Right ventricle myocardium inferior (tissue), 1 donor: Measurements from ENCODE around the gene GID8. TPM values are rescaled to one million over a fixed set of nuclear protein-coding genes. Genes with fewer than 3 reads are reported as not detected.
A peak's percentile ranks its signal among the peaks of the same experiment; 100 is the strongest.

ENCODE experiments used
- ATAC-seq: fragments of 200-7000 bp; cut with Tn5 transposase; one replicate; pipeline ENCODE4 v1.9.1; 2020; ENCODE audit warnings: mild to moderate bottlenecking, moderate library complexity
- DNase-seq: peaks from one replicate; pipeline ENCODE4 v3.0.0; 2021; ENCODE audit errors: missing footprints
- intact Hi-C: fragments of 100-400 bp; cut with DNase I; formaldehyde crosslinking; loops from one replicate; pipeline ENCODE4 v1.11.0; 2022
- long read RNA-seq: library from polyadenylated mRNA; unstranded; transcript quantifications from one replicate; pipeline ENCODE4 v2.0.0, GENCODE V29; 2021
- total RNA-seq: library from RNA; stranded (reverse); fragmentation: NEBNext Ultra II Directional; extraction: Animal tissue kit (Norgen Biotek cat#: 25700); gene quantifications from one replicate; pipeline ENCODE4 v1.2.1, GENCODE V29; 2021
- donor health status: DM: no; HTN: yes; CAD: no; lungs with severe emphysema.

GID8 gene
- 16.1 TPM for total RNA-seq
- long read RNA-seq, full-length matches to known transcripts, result 19 of 22 reads
- long read RNA-seq, partial matches to known transcripts, result 0 of 22 reads
- long read RNA-seq, other reads (novel, unspliced or antisense), result 3 of 22 reads

GRCh38 chr20:62938105-62938888, at the start of gene GID8:
TSS of gene GID8 (plus strand) at chr20:62938147. CDS start at chr20:62941503, 3,356 bp downstream.
- intact Hi-C loops, result loop anchor here (5.0 kb wide), 1 partner anchor 36 kb away; no protein-coding TSS in a partner anchor
- DNase-seq, result peak; percentile 80
- peak; percentile 52 for ATAC-seq

DNA sequence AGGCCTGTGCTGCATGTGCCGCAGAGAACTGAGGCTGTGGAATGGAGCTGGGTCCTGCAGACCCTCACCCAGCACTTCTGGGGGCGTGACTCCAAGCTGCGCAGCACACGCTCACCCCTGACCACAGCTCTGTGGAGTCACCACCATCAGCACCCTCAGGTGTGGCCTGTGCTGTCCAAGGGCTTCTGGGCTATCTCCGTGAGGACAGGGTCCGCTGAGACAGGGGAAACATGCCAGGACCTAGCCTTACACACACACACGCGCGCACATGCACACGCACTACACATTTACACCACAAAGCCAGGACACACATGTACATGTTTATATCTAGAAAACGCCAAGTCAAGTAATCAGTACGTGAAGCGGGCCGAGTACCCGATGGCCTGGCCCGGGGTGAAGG, 49.5 kb upstream of the GID8 start:
- DNase-seq (no peak), ATAC-seq (no peak)
- intact Hi-C loops, result no loop called here

DNA sequence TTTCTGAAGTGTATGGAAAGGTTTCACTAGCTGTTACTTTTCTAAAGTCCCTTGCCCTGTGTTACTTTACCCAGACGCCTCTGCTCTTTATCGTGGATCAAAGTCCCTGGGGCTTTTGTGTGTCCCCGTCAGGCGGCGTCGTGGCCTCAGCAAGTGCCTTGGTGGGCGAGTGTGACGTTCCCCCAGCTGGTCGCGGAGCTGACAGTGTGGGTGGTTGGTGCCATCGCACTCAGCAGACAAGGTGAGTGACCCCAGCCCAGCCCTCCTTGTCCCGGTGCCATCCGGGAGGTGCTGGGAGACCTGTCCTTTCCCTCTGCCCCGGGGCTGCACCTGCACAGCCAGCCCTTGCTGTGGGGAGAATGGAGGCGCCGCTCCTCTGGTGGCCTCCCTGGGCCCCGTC, 49.0 kb upstream of the GID8 start:
- DNase-seq (no peak), ATAC-seq (no peak)
- intact Hi-C loops, result no loop called here

GRCh38 chr20:62889411-62889810, 48.5 kb upstream of the GID8 start:
- ATAC-seq, result no peak
- DNase-seq, result no peak
- intact Hi-C loops, result no loop called here

DNA sequence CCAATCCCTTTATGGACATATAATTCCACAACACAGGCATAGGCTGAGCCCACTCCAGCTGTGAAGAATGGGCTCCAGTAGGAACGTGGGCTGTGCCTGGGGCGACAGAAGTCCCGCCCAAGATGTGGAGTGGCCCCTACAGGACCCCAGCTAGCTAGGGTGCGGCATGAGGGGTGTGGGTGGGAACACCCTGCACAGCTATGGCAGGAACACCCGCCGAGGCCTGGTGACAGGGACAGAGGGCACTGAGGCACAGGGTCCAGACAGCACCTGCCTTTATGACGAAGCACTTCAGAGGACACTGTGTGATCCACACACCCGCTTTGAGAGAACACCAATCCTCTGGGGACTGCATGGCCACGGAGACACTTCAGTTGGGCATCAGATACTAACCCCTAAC, 48.1 kb upstream of the GID8 start:
- intact Hi-C loops, result no loop called here
- ATAC-seq, result no peak
- DNase-seq, result no peak

DNA sequence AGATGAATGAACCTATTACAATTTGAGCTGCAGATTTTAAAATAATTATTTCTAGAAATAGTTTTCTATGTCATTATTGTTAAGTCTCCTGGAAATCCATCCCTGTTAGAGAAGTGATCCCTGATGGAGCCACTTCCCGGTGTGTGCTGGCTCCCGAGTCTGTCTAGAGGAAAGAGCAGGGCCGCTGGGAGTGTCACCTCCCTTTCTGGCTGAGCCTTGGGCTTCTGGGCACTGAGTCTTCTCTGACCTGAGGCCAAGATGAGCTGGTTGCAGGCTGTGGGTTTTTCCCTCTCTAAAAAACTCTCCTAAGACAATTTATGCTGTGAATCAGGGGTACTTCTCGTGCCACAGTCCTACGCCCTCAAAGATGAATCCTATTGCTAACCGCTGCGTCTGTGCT, 47.5 kb upstream of the GID8 start:
- DNase-seq, result no peak
- ATAC-seq, result no peak
- intact Hi-C loops, result no loop called here

GRCh38 chr20:62891111-62891510, 46.8 kb upstream of the GID8 start:
- no peak for ATAC-seq
- intact Hi-C loops, result no loop called here
- DNase-seq, result no peak

DNA sequence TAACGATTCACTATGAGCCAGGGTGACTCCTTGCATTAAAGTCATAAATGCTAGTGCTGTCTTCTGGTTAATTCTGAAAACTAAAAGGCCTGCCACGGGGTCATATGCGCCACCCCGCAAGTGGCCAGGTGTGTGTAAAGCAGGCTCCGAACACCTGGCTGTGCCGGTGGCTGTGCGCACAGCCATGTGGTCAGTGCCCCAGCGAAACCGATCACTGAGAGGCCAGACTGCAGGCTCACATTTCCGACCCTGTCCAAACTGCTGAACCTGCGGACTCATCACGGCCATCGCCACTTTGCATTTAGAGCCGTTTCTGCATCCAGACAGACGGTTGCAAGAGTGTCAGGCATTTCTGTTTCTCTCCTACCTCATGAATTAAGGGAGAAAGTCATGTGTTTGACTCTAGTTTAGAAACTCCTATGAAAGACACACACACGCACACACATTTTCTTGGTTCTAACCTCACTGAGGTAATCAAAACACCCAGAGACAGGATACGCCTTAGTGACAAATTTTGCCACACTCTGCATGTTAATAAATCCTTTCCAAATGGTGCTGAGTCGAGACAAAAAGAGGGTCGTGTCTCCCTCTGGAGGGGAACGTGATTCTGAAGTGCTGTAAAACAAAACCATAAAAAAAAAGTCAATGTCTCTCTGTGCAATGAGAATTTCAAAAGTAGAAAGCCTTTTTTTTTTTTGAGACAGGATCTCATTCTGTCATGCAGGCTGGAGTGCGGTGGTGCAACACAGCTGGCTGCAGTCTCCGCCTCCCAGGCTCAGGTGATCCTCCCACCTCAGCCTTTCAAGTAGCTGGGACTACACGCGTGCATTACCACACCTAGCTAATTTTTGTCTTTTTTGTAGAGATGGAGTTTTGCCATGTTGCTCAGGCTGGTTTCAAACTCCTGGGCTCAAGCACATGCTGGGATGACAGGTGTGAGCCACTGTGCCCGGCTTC, 45.3 kb upstream of the GID8 start:
- DNase-seq, result no peak
- ATAC-seq, result no peak

GRCh38 chr20:62893700-62894099, 44.2 kb upstream of the GID8 start:
- ATAC-seq (no peak), DNase-seq (no peak)
- intact Hi-C loops, result no loop called here

More for the DNA sequence above, 45.3 kb upstream of the GID8 start:
- intact Hi-C loops, result no loop called here

- intact Hi-C loops, result no loop called here
- ATAC-seq (no peak), DNase-seq (no peak)
These were observed 43.7 kb upstream of the GID8 start for GRCh38 chr20:62894261-62894660.

GRCh38 chr20:62895539-62895938, 42.4 kb upstream of the GID8 start:
- intact Hi-C loops, result no loop called here
- ATAC-seq, result no peak
- no peak for DNase-seq

DNA sequence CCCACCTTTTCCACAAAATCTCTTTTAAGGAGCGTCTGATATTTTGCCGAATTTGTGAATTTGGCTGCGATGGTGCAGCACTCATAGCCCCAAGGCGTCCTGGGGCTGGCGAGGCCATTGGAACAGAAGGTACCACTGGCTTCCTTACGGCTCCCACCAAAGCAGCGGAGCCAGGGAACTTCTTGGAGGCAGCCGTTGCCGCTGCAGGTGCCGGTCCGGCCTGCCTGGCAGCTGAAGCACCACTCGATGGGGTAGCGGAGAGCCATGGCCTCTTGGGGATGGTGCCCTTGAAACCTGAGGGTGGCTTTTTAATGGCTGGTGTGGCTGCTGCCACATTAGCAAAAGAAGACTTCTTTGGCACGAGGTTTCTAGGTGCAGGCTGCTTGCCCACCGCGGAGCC, 41.4 kb upstream of the GID8 start:
- no peak for DNase-seq
- no peak for ATAC-seq
- intact Hi-C loops, result no loop called here

GRCh38 chr20:62897666-62898065, 40.3 kb upstream of the GID8 start:
- no peak for DNase-seq
- ATAC-seq, result no peak
- intact Hi-C loops, result no loop called here

- intact Hi-C loops, result no loop called here
- DNase-seq (no peak), ATAC-seq (no peak)
These were observed 39.6 kb upstream of the GID8 start for GRCh38 chr20:62898093-62898964.

DNA sequence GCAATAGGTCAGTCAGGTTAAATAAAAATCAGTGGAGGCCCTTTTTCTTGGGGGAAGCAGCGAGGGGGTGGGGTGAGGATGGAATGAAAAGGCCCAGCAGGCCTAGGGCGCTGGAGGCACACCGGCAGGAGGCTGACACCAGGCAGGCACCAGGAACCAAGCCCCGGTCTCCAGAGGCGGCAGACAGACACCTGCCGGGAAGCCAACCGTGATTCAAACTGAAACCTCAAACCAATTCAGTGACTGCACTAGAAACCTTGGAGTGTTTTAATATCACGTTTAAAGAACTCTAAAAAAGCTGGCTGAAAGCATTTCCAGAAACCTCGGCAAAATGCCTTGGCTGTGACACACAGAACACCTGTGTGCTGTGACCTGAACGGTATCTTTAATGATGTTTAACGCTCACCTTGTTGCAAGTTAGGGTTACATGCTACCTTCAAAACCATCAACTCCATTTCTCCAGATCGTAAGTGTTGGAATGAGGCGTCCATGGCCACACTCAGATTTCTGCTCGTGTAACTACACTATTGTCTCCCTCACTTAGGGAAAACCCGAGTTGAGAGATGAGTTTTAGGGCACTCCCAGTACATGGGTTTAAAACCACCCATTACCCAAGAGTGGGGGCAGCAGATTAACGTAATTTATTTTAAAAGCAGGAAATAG, 38.8 kb upstream of the GID8 start:
- intact Hi-C loops, result no loop called here
- DNase-seq (no peak), ATAC-seq (no peak)

- peak; percentile 49 for ATAC-seq
- DNase-seq, result no peak
- intact Hi-C loops, result loop anchor here (2.0 to 5.0 kb wide), 2 partner anchors 38 to 109 kb away; partner anchors contain the start of gene GID8
These were observed 38.3 kb upstream of the GID8 start for GRCh38 chr20:62899633-62900051.

DNA sequence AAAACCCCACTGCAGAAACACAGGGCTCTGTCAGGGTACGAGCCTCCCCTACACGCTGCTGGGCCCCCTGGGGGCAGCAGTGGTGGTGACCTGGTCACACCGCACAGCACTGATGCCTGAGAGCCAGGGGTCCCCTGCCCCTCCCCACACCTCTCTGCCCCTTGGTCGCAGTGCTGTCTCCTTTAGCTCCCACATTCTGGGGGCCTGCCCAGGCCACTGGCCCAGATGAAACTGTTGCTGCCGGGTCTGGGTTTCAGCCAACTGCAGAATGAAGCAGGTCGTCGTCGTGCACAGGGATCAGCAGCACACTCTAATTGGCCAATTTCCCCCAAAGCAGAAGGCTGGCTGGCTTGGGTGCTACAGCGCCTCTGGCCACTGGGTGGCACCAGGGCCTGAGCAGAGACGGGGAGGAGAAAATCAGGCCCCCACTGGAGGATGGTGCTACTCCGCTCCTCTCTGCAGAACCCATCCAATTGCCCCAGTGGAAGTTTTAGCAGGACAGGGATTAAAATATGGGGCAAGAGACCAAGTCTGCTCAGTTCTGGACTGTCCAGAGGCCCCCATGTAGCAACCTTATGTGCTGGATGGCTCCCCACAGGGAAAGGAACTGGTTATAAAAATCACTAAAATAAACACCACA, 37.8 kb upstream of the GID8 start:
- ATAC-seq (peak; percentile 92), DNase-seq (peak; percentile 86)
- intact Hi-C loops, result loop anchor here (2.0 to 5.0 kb wide), 2 partner anchors 37 to 109 kb away; partner anchors contain the start of gene GID8
